GM19463 (cell line): ENCODE data around the gene KRT16.
"Not testable (repeated sequence)": the region's sequence is repeated elsewhere in the genome, so short reads cannot be mapped to it uniquely, and the experiment has no call there.

Experiments used
- ATAC-seq: cut with Tn5 transposase; IDR thresholded peaks from one replicate; pipeline ENCODE4 v1.9.1; 2021; ENCODE audit warnings: mild to moderate bottlenecking, moderate library complexity; ENCODE audit not compliant: unreplicated experiment

Gene KRT16

DNA sequence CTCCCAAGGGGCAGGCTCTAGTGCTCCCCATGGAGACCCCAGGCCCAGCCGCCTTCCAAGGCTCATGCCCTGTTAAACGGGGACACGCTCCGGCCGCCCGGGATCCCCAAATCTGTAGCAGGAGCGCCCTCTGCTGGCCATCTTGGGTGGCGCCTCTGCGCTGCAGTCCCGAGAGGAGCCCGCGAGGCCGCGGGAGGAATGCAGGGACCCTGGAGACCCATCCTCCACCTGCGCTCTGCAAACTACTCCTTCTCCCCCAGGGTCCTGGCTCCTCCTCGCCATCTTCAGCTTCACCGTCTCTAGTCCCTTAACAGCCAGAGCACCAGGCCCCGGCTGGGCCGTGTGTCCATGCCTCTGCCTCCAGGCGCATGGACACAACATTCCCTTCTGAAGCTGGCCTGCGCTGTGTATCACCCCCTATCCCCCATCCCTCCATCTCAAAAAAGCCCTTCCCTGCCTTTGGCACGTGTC is 35.4 kb upstream of the KRT16 start:
- ATAC-seq = no peak

DNA sequence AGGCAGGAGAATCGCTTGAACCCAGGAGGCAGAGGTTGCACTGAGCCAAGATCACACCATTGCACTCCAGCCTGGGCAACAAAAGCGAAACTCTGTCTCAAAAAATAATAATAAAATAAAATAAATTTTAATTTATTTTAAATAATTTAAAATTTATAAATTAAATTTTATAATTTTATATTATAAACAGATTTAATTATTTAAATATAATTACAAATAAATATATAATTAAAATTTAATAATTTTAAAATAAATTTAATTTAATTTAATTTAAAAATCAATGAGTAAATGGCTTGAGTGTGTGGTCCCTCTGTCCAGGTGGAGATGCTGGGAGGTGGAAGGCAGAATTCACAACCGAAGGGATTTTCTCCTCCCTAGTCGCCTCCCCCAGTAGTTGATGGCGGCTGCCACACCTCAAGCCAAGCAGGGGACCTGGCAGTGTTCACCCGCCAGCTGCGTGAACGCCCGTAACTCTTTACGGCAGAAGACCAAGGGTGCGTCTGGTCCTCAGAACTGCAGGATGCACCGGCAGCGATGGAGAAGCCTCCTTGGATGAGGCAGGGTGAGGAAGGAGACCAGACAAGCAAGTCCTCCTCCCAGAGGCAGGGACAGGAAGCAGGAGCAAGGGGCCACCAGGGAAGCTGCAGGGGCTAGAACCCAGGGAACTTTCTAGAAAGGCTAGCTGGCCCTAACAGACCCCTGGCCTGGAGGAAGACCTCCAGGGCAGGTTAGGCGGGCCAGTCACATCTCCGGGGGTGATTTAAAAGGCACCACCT is 34.7 kb upstream of the KRT16 start:
- no peak for ATAC-seq

DNA sequence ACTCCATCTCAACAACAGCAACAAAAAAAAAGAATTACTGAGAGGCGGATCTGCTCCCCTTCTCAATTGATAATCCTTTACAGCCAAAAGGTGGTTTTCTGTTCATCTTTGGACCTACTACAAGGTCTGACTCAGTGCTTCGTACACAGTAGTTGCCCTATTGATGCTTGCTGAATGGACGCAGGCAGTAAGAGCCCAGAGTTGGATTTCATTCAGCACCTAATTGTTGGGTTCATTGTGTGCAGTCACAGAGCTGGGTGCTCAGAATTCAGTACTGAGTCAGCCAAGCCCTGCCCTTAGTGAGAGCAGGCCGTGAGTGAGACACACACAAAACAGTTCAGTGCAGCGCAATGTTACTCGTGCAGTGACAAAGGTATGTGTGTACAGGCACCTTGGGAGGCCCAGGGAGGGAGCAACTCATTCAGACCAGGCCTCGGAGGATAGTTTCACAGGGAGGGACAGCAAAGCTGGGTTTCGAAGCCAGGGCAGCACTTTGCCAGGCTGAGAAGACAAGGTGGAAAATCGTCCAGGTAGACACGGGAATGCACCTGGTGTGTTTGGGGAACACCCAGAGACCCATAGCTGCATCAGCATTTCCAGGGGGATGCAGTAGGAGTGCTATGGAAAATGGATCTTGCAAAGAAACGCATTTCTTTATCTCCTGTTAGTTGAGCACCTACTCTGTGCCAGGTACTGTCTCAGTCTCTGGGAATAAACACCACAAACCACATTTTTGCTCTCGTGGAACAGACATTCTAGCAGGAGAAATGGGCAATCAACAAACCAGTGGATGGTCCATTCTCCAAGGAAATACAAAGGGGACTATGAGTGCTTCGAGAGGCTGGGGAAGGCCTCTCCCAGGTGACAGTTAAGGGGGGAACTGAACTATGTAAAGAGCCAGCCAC is 29.9 kb upstream of the KRT16 start:
- no peak for ATAC-seq

DNA sequence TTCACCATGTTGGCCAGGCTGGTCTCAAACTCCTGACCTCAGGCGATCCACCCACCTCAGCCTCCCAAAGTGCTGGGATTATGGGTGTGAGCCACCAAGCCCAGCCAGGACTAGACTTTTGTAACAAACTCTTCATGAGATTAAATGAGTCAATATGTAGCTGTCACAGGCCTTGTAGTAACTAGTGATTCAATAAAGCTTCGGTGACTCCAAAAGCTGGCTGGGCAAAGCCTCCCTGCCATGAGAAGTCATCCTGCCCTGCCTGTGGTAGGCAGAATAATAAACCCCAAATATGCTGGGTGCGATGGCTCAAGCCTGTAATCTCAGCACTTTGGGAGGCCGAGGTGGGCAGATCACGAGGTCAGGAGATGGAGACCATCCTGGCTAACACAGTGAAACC is 28.0 kb upstream of the KRT16 start:
- ATAC-seq = not testable (repeated sequence)

DNA sequence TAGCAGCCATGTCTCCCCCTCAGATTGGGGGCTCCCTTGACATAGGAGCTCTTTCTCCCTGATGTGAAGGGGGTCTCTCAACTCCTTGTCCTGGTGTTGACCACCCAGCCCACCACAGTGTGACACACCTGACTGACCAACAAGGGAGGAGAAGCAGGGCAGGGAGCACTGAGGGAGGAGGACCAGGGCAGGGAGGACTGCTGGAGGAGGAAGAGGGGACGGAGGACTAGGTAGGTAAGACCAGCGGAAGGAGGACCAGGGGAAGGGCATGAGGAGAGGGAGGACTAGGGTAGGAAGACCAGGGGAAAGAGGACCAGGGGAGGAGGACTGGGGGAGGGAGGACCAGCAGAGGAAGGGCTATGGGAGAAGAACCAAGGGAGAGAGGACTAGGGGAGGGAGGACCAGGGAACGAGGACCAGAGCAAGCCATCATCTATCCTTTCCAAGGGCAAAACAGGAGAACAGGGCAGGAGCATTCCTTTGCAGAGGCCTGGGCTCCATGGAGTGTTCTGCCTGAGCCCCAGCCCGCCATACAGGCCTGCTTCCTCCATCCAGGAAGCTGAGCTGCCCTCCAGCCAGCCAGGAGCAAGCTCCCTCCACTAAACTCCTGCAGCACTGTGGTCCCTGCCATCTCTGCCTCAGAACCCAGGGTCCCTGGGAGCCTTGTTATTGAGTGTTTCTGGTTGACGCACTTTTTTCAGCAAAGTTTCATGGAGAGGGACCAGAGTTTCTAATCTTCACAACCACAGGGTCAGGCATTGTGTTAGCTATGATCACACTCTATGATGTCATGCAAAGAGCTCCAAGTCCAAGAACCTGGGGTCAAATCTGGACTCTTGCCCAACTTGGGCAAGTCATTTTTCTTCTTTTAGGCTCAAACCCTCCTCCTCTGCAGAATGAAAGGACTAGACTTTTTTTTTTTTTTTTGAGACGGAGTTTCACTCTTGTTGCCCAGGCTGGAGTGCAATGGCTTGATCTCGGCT is 27.2 kb upstream of the KRT16 start:
- no peak for ATAC-seq

DNA sequence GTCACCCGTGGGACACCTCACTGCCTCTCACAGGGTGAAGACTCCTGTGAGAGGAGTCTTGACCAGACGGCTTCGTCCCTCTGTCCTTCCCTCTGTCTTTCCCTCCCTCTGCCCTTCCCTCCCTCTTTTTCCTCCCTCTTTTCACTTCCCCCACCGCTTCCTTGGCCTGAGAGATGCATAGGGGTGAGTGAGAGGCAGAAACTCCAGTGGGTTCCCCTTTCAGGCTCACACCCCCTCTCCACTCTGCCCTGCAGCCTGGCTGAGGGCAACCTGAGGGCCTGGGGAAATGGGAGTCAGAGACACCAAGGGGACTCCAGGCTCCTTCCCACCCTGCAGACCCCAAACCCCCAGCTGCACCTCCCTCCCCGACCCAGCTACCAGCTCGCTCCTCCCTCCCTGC is 26.4 kb upstream of the KRT16 start:
- no peak for ATAC-seq

DNA sequence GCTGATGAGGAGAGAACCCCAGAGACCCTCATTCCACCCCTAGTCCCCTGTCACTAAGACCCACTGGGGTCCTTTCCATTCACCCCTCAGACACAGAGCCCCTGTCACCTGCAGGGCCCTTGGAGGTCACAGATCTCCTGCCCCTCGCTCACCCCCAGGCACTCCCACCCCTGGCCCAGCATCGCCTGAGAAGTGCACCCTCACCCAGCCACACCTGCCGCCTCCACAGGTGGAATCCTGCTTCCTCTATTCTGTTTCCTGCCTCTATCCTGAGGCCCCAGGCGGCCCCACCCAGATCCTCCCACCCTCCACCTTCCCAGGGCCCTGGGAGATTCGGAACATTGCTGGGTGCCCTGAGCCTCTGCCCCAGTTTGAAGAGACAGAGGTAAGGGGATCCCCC is 25.6 kb upstream of the KRT16 start:
- no peak for ATAC-seq

DNA sequence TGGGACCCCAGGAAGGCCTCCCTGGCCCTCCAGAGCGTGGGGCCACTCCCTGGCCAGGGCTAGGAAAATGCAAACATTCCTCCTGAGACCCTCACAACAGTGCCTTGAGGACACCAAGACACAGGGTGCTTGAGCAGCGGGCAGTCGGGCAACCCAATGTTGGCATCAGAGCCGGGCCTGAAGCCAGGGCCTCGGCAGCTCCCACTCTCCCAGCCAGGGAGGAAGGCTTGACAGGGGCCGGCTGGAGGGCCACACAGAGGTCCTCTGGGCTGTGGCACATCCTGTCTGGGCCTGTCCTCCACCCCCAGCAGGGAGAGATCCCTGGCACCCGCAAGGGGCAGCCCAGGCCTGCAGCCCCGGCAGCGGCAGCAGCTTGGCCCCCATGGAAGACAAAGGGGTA is 24.1 kb upstream of the KRT16 start:
- no peak for ATAC-seq

DNA sequence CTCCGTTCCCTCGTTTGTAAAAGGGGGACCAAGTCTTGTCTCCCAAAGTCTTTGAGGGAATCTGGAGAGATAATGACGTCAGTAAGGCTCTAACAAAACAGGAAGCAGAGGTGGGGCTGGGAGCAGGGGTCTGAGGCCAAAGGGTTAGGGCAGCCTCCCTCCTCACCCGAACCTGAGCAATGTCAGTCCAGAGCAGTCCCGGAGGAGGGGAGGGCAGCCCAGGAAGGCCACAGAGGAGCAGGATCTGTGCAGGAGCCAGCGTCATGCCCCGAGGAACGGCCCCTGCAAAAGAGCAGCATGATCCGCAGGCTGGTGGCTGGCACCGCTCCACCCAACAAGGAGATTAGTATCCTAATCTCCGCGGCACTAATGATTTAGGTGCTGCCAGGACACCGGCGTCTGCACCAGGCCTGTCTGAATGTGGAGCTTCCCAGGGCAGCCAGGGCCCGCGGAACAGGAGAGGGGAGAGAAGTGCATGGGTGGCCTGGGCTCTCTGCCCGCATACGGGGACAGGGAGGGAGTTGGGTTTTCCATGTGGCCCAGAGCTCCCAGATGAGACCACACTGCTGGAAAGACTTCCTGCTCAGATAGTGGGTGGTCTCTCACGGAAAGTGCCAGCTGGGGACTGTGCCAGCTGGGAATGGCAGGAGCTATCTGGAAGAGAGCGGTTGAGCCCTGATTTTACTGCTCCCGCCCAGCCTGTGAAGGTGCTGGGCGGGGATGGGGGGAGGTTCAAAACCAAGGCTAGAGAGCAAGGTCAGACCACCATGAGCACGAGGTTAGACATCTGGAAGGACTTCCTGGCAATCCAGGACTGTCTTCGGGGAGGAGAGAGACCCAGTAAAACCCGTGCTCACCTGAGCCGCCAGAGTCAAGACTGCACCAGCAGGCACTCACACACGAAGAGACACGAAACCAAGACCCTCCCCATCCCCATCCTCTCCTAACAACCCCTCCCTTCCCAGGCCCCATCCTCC is 22.8 kb upstream of the KRT16 start:
- no peak for ATAC-seq

DNA sequence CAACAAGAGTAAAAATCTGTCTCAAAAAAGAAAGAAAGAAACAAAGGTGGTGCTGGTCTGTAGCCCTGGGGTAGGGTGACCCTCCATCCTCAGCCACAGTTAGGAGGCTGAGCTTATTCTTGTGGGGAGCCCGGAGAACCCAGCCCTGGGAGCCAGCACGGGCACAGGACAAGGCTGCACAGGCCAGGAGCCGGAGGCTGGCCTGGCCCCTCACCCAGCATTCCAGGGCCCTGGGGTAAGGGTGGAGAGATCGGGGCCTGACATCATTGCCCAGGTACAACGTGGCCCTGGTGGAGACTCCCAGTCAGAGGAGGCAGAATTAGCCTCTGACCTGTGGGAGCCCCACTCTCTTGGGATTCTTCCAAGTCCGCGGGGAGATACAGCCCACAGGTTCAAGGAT is 22.1 kb upstream of the KRT16 start:
- ATAC-seq = no peak

DNA sequence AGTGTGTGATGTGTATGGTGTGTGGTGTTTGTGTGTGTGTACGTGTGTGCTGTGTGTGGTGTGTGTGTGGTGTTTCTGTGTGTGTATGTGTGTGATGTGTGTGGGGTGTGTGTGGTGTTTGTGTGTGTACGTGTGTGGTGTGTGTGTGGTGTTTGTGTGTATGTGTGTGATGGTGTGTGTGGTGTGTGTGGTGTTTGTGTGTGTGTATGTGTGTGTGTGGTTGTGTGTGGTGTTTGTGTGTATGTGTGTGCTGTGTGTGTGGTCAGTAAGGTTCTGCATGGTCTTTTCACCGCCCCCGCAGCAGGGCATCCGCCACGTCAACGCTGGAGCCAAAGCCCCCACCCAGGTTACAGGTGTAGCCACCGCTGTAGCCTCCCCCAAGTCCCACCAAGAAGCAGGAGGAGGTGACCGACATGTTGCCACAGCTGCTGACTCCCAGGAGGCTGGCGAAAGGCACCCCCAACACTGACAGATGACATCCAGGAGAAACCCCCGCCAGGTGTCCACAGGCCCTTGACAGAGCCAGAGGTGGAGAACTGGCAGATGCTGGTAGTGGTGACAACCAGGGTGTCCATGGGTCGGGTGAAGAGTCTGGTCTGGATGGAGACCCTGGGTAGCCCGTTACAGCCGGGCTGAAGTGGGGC is 21.1 kb upstream of the KRT16 start:
- no peak for ATAC-seq

DNA sequence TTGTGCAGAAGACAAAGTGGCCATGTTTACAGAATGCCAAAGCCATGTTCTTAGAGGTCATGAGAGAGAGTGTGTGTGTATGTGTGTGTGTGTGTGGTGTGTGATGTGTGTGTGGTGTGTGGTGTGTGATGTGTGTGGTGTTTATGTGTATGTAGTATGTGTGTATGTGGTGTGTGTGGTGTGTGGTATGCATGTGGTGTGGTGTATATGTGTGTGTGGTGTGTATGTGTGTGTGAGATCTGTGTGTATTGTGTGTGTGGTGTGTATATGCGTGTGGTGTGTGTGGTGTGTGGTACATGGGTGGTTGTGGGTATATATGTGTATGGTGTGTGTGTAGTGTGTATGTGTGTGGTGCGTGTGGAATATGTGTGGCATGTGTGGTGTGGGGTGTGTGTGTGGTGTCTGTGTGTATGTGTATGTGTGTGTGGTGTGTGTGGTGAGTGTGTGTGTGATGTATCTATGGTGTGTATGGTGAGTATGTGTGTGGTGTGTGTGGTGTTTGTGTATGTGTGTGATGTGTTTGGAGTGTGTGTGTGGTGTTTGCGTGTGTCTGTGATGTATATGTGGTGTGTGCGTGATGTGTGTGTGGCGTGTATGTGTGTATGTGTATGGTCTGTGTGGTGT is 20.0 kb upstream of the KRT16 start:
- no peak for ATAC-seq

DNA sequence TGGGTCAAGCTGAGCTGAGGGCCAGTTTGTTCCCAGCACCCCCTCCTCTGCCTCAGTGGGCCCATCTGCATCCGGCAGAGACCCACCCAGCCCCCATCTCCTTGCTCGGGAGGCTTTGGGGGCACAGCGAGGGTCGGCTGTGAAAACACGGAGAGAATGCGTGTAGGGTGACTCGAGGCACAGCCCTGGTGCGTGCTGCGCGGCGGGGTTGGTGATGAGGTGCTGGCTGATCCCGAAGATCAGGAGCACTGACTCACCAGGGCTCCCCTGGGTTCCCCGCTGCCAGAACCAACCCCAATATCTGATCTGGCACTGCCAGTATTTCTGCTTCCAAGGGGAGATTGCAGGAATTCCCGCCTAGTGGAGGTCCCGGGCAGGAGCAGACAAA is 19.3 kb upstream of the KRT16 start:
- ATAC-seq = no peak

DNA sequence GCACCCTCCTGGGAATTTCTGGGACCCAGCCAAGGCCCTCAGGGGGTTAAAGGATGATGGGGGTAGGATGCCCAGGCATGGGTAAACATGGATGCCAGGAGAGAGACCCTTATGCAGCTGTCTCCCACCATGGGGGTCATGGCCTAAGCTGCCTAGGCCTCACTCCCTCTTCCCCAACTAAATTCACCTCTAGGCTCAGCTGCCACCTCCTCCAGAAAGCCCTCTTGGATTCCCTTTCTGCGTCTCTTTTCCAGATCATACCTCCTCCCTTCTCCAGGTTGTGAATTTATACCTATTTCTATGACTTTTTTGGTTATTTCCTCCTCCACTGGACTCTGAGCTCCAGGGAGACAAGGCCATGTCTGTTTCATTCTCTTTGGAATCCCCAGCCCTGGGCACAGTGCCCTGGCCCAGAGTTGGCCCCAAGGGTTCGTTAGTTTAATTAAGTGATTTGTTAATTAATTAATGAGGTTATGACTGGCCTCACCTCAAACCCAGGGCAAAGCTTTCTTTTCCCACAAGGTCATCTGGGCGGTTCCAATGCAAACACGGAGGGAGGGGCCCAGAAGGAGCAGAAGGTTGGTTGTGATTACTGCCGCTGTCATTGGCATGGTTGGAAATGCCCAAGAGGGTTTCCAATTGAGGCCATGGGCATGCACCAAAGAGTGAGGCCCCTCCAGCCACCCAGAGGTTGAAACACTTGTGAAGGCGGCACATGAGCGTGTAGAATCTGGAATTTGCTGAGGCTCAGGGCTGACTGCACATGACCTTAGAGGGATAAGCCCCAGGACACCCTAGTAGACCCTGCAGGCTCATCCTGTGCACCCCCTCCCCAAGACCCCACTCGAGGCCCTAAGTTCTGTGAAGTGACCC is 18.7 kb upstream of the KRT16 start:
- no peak for ATAC-seq

DNA sequence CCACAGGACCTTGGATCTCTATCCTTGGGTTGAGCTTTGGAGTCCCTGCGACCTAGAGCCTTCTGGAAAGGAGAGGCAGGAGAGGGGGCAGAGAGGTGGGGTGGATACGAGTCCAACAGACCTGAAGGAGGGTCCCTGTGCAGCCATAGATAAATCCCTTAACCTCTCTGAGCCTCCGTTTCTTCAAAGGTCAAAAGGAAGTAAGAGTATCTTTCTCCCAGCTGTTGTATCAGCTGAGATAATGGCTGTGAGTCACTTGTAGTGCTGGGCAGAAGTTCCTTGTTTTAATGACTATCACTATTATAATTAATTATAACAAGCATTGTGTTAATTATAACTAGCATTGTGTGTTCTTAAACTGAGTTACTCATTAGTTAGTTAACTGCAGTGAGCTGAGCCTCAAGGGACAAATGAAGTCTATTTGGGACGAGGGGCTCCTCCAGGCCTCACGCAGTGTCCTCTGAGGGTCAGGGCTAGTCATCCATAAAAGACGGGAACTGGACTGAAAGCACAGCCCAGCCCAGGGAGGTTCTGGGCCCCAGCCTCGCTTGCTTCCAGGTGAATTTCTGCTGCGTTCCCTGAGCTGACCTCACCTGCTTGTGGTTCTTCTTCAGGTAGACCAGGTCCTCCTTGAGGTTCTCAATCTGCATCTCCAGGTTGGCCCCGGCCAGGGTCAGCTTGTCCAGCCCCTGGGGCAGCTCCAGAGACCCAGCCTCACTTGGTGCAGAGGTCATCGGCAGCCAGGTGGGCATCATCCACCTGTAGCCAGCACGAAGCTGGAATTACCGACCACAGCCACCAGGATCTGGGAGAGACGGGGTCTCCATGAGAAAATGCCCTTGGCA is 17.5 kb upstream of the KRT16 start:
- no peak for ATAC-seq

DNA sequence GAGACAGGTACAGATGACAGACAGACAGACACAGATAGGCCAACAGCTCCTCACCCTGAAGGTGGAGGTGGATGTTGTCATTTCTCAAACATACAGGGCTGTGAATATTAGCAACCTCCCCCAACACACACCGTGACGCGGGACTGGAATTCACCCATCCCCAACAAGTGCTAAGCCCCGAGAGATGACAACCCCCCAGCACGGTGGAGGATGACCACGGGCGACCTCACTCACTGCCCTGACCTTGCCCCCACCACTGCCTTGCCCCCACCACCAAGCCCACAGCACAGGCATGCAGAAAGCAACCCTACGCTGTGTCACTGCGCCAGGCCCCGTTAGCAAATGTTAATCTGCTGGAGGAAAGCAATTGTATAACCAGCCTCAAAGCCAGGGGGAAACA is 16.7 kb upstream of the KRT16 start:
- no peak for ATAC-seq
